Panc1 (cell line): ENCODE data around the gene CDK1. TPM values are rescaled to one million over a fixed set of nuclear protein-coding genes. Genes with fewer than 3 reads are reported as not detected.

Source experiments
- ATAC-seq: fragments of 200-7000 bp; cut with Tn5 transposase; 2 replicates; pipeline ENCODE4 v1.9.1; 2020; ENCODE audit warnings: mild to moderate bottlenecking, moderate library complexity
- BruUV-seq: library from RNA; stranded (reverse); fragments of 400-500 nt; replicated peaks from 2 replicates; lab custom pipeline; 2021; lab: Mats Ljungman, UMichigan
- CTCF ChIA-PET: fragments of 300-600 bp; sonication (Branson Sonifier 250); formaldehyde crosslinking; loops from one replicate; lab custom pipeline; 2022; ENCODE audit warnings: antibody characterized with exemption; lab: Charles Lee
- POLR2A ChIA-PET: fragments of 300-600 bp; sonication (Branson Sonifier 250); formaldehyde crosslinking; loops from one replicate; lab custom pipeline; 2022; ENCODE audit warnings: antibody characterized with exemption; lab: Charles Lee
- DNase-seq: peaks from one replicate; pipeline ENCODE4 v3.0.0-alpha.2; 2010; ENCODE audit warnings: low read depth, low spot score
- H3K27ac ChIP-seq: 2 replicates; pipeline ENCODE4 v1.5.1; 2011; ENCODE audit warnings: mild to moderate bottlenecking, low read length, inconsistent platforms
- H3K27me3 ChIP-seq: fragments of 200-500 bp; sonication (Bioruptor generic); 2 replicates; pipeline ENCODE4 v1.6.0; 2014; ENCODE audit warnings: low read length, inconsistent platforms; ENCODE audit not compliant: control insufficient read depth, insufficient read depth
- H3K36me3 ChIP-seq: fragments of 200-500 bp; sonication (Bioruptor generic); 2 replicates; pipeline ENCODE4 v1.5.1; 2014; ENCODE audit warnings: inconsistent platforms, mild to moderate bottlenecking, low read length, moderate library complexity; ENCODE audit not compliant: control insufficient read depth, insufficient read depth
- H3K4me1 ChIP-seq: 2 replicates; pipeline ENCODE4 v1.5.1; 2011; ENCODE audit warnings: inconsistent platforms, mild to moderate bottlenecking, low read length, moderate library complexity; ENCODE audit not compliant: control insufficient read depth, insufficient read depth
- H3K4me3 ChIP-seq, 2 experiments: 2 replicates each; pipeline ENCODE4 v1.5.1; 2011 to 2012; ENCODE audit warnings: low read depth in 2 of 2, low read length in 2 of 2, mild to moderate bottlenecking in 2 of 2, inconsistent platforms in 1 of 2, moderate library complexity in 1 of 2
- H3K9me3 ChIP-seq: fragments of 200-500 bp; sonication (Bioruptor generic); 2 replicates; pipeline ENCODE4 v1.5.1; 2014; ENCODE audit warnings: low read depth, mild to moderate bottlenecking, inconsistent platforms, low read length, moderate library complexity; ENCODE audit not compliant: control insufficient read depth, insufficient read depth
- CTCF ChIP-seq: fragments of 450-650 bp; IDR thresholded peaks from 2 replicates; pipeline ENCODE4 v1.5.1; 2017; ENCODE audit warnings: mild to moderate bottlenecking
- POLR2AphosphoS5 ChIP-seq: IDR thresholded peaks from 2 replicates; pipeline ENCODE4 v1.6.1; 2012; ENCODE audit warnings: mild to moderate bottlenecking, low read depth, low read length, moderate library complexity
- SIN3A ChIP-seq: IDR thresholded peaks from 2 replicates; pipeline ENCODE4 v1.6.1; 2012; ENCODE audit warnings: low read depth, mild to moderate bottlenecking, low read length, moderate library complexity, borderline replicate concordance; ENCODE audit not compliant: insufficient read depth
- TCF7L2 ChIP-seq: IDR thresholded peaks from 2 replicates; pipeline ENCODE4 v1.6.1; 2011; ENCODE audit warnings: mild to moderate bottlenecking, low read depth, low read length, inconsistent platforms
- in situ Hi-C: cut with HindIII; loops from 2 replicates; pipeline ENCODE4 v1.10.0; 2016; ENCODE audit warnings: low sequenced_read_pairs, low pct_unique_long_range_greater_than_20kb
- intact Hi-C: fragments of 100-400 bp; cut with micrococcal nuclease; formaldehyde crosslinking; loops from one replicate; pipeline ENCODE4 v1.10.0; 2022; ENCODE audit not compliant: unreplicated experiment
- total RNA-seq: library from RNA; stranded (reverse); gene quantifications from one replicate; pipeline ENCODE4 v1.2.1, GENCODE V29; 2021; ENCODE audit not compliant: unreplicated experiment
- TF ChIP-seq, protein P1 (sequence below), 2 experiments: IDR thresholded peaks; 2 replicates each; pipeline ENCODE4 v1.6.1; 2011 to 2012; ENCODE audit warnings: low read depth in 2 of 2, control low read depth in 1 of 2, low read length in 1 of 2, mild to moderate bottlenecking in 1 of 2, moderate library complexity in 1 of 2; ENCODE audit not compliant: insufficient read depth in 1 of 2

The CDK1 gene
- total RNA-seq, 1 experiment from 2014 or later, result 75.5 TPM

DNA sequence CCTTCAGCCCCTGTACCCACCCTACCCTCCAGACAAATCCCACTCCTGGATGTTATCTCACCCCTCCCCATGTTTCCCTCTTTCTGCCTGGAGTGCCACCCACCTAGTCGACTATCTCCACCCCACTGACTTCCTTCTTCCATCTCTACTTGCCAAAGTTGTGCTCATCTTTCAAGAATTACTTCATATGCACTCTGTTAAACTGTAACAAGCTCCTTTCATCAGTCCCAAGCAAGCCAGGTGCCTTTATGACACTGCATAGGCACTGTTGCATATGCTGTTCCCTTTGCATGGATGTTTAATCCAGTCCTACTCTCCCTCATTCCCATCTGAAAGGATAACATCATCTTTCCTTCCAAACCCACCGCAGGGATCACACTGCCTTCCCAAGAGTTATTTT, 8.9 kb upstream of the CDK1 start:
- BruUV-seq, result no TSS peak
- no peak overlapping the region for H3K4me3 ChIP-seq
- DNase-seq, result no peak
- H3K9me3 ChIP-seq, result no peaks in the 10 kb centered on the region
- intact Hi-C loops, result loop anchor here (5.0 to 10.0 kb wide), 3 partner anchors 115 to 322 kb away; no protein-coding TSS in a partner anchor
- TF ChIP-seq, protein P1, sequence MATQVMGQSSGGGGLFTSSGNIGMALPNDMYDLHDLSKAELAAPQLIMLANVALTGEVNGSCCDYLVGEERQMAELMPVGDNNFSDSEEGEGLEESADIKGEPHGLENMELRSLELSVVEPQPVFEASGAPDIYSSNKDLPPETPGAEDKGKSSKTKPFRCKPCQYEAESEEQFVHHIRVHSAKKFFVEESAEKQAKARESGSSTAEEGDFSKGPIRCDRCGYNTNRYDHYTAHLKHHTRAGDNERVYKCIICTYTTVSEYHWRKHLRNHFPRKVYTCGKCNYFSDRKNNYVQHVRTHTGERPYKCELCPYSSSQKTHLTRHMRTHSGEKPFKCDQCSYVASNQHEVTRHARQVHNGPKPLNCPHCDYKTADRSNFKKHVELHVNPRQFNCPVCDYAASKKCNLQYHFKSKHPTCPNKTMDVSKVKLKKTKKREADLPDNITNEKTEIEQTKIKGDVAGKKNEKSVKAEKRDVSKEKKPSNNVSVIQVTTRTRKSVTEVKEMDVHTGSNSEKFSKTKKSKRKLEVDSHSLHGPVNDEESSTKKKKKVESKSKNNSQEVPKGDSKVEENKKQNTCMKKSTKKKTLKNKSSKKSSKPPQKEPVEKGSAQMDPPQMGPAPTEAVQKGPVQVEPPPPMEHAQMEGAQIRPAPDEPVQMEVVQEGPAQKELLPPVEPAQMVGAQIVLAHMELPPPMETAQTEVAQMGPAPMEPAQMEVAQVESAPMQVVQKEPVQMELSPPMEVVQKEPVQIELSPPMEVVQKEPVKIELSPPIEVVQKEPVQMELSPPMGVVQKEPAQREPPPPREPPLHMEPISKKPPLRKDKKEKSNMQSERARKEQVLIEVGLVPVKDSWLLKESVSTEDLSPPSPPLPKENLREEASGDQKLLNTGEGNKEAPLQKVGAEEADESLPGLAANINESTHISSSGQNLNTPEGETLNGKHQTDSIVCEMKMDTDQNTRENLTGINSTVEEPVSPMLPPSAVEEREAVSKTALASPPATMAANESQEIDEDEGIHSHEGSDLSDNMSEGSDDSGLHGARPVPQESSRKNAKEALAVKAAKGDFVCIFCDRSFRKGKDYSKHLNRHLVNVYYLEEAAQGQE (IDR thresholded peaks at IDR 0.05; ENCODE audit: insufficient read depth in 1 of 2, low read depth in 2 of 2, low read length in 1 of 2), result no peak
- TF ChIP-seq CTCF (no peak), TCF7L2 (no peak), SIN3A (no peak), POLR2AphosphoS5 (no peak)
- in situ Hi-C loops, result no loop called here
- H3K27ac ChIP-seq, result no peak overlapping the region
- H3K27me3 ChIP-seq, result peaks cover 7% of the 10 kb centered on the region; the same call in 1 of the 2 replicates
- ChIA-PET CTCF (no interaction called here), POLR2A (no interaction called here)
- no peak; the same call in 1 of the 2 replicates for ATAC-seq
- H3K36me3 ChIP-seq, result no peaks in the 10 kb centered on the region
- no peaks in the 10 kb centered on the region for H3K4me1 ChIP-seq

DNA sequence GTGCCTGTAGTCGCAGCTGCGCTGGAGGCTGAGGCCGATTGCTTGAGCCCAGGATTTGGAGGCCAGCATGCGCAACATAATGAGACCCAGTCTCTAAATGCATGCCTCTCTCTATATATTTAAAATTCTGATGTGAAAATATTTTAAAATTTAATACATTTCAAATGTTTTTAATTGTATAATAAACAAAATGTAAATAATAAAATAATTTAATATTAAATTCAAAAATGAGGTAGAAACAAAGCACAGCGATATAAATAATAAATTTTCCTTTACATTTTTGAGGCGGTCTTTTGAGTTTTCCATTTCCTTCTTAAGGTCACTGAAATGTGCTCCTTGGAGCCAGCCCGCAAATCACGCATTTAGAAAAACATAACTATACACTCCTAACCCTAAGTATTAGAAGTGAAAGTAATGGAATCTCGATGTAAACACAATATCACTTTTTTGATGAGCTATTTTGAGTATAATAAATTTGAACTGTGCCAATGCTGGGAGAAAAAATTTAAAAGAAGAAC, 523 bp upstream of the CDK1 start:
- ATAC-seq (peak; percentile 14), DNase-seq (no peak)
- H3K36me3 ChIP-seq, result peaks cover 24% of the 10 kb centered on the region
- ChIA-PET POLR2A (interaction anchor here (0.6 kb wide), 1 partner anchor 282 kb away, joined by 3 read pairs; no protein-coding TSS in a partner anchor), CTCF (no interaction called here)
- peak overlapping the region; percentile 98 for H3K27ac ChIP-seq
- TF ChIP-seq CTCF, result no peak
- TF ChIP-seq TCF7L2, result no peak
- TF ChIP-seq, protein P1 (IDR thresholded peaks at IDR 0.05; ENCODE audit: insufficient read depth in 1 of 2, low read depth in 2 of 2, low read length in 1 of 2), result 0 out of 4 replicates have a peak, but pooled peaks of 1 of the 2 experiments have one; percentile 13
- TF ChIP-seq POLR2AphosphoS5, result no peak
- H3K4me3 ChIP-seq, result peak overlapping the region; percentile 77 to 80
- H3K4me1 ChIP-seq, result peaks cover 28% of the 10 kb centered on the region
- intact Hi-C loops (no loop called here), in situ Hi-C loops (no loop called here)
- H3K27me3 ChIP-seq, result no peaks in the 10 kb centered on the region
- no peaks in the 10 kb centered on the region for H3K9me3 ChIP-seq
- no TSS peak for BruUV-seq
